ENCODE data around the gene ACP3. TPM values are rescaled to one million over a fixed set of nuclear protein-coding genes. Genes with fewer than 3 reads are reported as not detected.

ACP3 gene
- total RNA-seq, 1 experiment from 2014 or later: 0.82 TPM

- 0 out of 2 replicates have a peak, but pooled peaks cover 6% of the 10 kb centered on the region for H3K9me3 ChIP-seq
- H3K4me3 Mint-ChIP-seq (ENCODE audit: unreplicated experiment): no peak overlapping the region
- no peak for DNase-seq
- H3K27me3 ChIP-seq (replicated peaks; ENCODE audit: control insufficient read depth, insufficient read depth, low read length): no peaks in the 10 kb centered on the region
- no peak overlapping the region for H3K4me3 ChIP-seq (ENCODE audit: low read depth, low read length)
- H3K9me3 Mint-ChIP-seq (ENCODE audit: unreplicated experiment): no peaks in the 10 kb centered on the region
- H3K4me1 Mint-ChIP-seq (ENCODE audit: low read depth, unreplicated experiment): no peaks in the 10 kb centered on the region
- H3K36me3 Mint-ChIP-seq (ENCODE audit: insufficient read depth, unreplicated experiment): peaks cover 5% of the 10 kb centered on the region
- intact Hi-C loops (cut with micrococcal nuclease; ENCODE audit: unreplicated experiment): no loop called here
- no peak overlapping the region for H3K27ac Mint-ChIP-seq (ENCODE audit: unreplicated experiment)
- no peaks in the 10 kb centered on the region for H3K36me3 ChIP-seq (ENCODE audit: control insufficient read depth, insufficient read depth, low read length)
- POLR2A ChIA-PET: no interaction called here
- no peak for TF ChIP-seq CTCF (IDR thresholded peaks at IDR 0.05; ENCODE audit: insufficient read depth in 1 of 2, low read depth in 1 of 2, low read length in 1 of 2, severe bottlenecking in 1 of 2, unreplicated experiment in 1 of 2)
- no peaks in the 10 kb centered on the region for H3K4me1 ChIP-seq
- no TSS peak for BruUV-seq (replicated peaks)
- no peaks in the 10 kb centered on the region for H3K27me3 Mint-ChIP-seq (ENCODE audit: insufficient read depth, unreplicated experiment)
- CTCF ChIA-PET: no interaction called here
Observed at GRCh38 chr3:132381348-132381944, 64.2 kb downstream of the ACP3 start.

GRCh38 chr3:132382267-132382666, 65.1 kb downstream of the ACP3 start:
- no peaks in the 10 kb centered on the region for H3K4me1 ChIP-seq
- no peak overlapping the region for H3K4me3 ChIP-seq (ENCODE audit: low read depth, low read length)
- H3K4me3 Mint-ChIP-seq (ENCODE audit: unreplicated experiment): no peak overlapping the region
- no peaks in the 10 kb centered on the region for H3K36me3 ChIP-seq (ENCODE audit: control insufficient read depth, insufficient read depth, low read length)
- intact Hi-C loops (cut with micrococcal nuclease; ENCODE audit: unreplicated experiment): no loop called here
- no peaks in the 10 kb centered on the region for H3K9me3 Mint-ChIP-seq (ENCODE audit: unreplicated experiment)
- TF ChIP-seq CTCF (IDR thresholded peaks at IDR 0.05; ENCODE audit: insufficient read depth in 1 of 2, low read depth in 1 of 2, low read length in 1 of 2, severe bottlenecking in 1 of 2, unreplicated experiment in 1 of 2): no peak
- H3K27ac Mint-ChIP-seq (ENCODE audit: unreplicated experiment): no peak overlapping the region
- no peak for DNase-seq
- H3K27me3 ChIP-seq (replicated peaks; ENCODE audit: control insufficient read depth, insufficient read depth, low read length): no peaks in the 10 kb centered on the region
- BruUV-seq (replicated peaks): no TSS peak
- 0 out of 2 replicates have a peak, but pooled peaks cover 6% of the 10 kb centered on the region for H3K9me3 ChIP-seq
- H3K36me3 Mint-ChIP-seq (ENCODE audit: insufficient read depth, unreplicated experiment): no peaks in the 10 kb centered on the region
- H3K27me3 Mint-ChIP-seq (ENCODE audit: insufficient read depth, unreplicated experiment): no peaks in the 10 kb centered on the region
- H3K4me1 Mint-ChIP-seq (ENCODE audit: low read depth, unreplicated experiment): no peaks in the 10 kb centered on the region
- ChIA-PET POLR2A (no interaction called here), CTCF (no interaction called here)

GRCh38 chr3:132382688-132383194, 65.5 kb downstream of the ACP3 start:
- Histone ChIP-seq H3K27me3 (replicated peaks; ENCODE audit: control insufficient read depth, insufficient read depth, low read length) (no peaks in the 10 kb centered on the region), H3K4me1 (no peaks in the 10 kb centered on the region), H3K36me3 (ENCODE audit: control insufficient read depth, insufficient read depth, low read length) (no peaks in the 10 kb centered on the region), H3K4me3 (ENCODE audit: low read depth, low read length) (no peak overlapping the region), H3K9me3 (0 out of 2 replicates have a peak, but pooled peaks cover 3% of the 10 kb centered on the region)
- no peak overlapping the region for H3K27ac Mint-ChIP-seq (ENCODE audit: unreplicated experiment)
- no TSS peak for BruUV-seq (replicated peaks)
- POLR2A ChIA-PET: no interaction called here
- no peaks in the 10 kb centered on the region for H3K4me1 Mint-ChIP-seq (ENCODE audit: low read depth, unreplicated experiment)
- H3K4me3 Mint-ChIP-seq (ENCODE audit: unreplicated experiment): no peak overlapping the region
- CTCF ChIA-PET: no interaction called here
- no peaks in the 10 kb centered on the region for H3K36me3 Mint-ChIP-seq (ENCODE audit: insufficient read depth, unreplicated experiment)
- no peak for TF ChIP-seq CTCF (IDR thresholded peaks at IDR 0.05; ENCODE audit: insufficient read depth in 1 of 2, low read depth in 1 of 2, low read length in 1 of 2, severe bottlenecking in 1 of 2, unreplicated experiment in 1 of 2)
- intact Hi-C loops (cut with micrococcal nuclease; ENCODE audit: unreplicated experiment): no loop called here
- no peak for DNase-seq
- no peaks in the 10 kb centered on the region for H3K27me3 Mint-ChIP-seq (ENCODE audit: insufficient read depth, unreplicated experiment)
- H3K9me3 Mint-ChIP-seq (ENCODE audit: unreplicated experiment): no peaks in the 10 kb centered on the region
